Activated CD8-positive, alpha-beta T cell treated with anti-CD3 and anti-CD28 coated beads, Interleukin-2, amount 10 ng/mL, durations not matched to agents 7 days and 5 days (primary cell): Measurements from ENCODE around the gene PPM1H. TPM values are rescaled to one million over a fixed set of nuclear protein-coding genes. Genes with fewer than 3 reads are reported as not detected.
"Not testable (repeated sequence)": the region's sequence is repeated elsewhere in the genome, so short reads cannot be mapped to it uniquely, and the experiment has no call there.

Experiments used
- ATAC-seq: fragments of 150-1000 bp; cut with Tn5 transposase; one replicate; pipeline ENCODE4 v1.10.0; 2021; ENCODE audit warnings: moderate library complexity
- CTCF ChIA-PET: fragments of 350-600 bp; sonication (Branson Sonifier 250); formaldehyde crosslinking; loops from one replicate; lab custom pipeline; 2021; ENCODE audit warnings: antibody characterized with exemption; lab: Charles Lee
- POLR2A ChIA-PET: fragments of 350-600 bp; sonication (Branson Sonifier 250); formaldehyde crosslinking; loops from one replicate; lab custom pipeline; 2021; ENCODE audit warnings: antibody characterized with exemption; lab: Charles Lee
- DNase-seq: peaks from one replicate; pipeline ENCODE4 v3.0.0-alpha.2; 2020
- H3K27ac Mint-ChIP-seq: one replicate; pipeline ENCODE4 v1.8.0; 2021; ENCODE audit warnings: mild to moderate bottlenecking, mixed read lengths
- H3K27me3 Mint-ChIP-seq: one replicate; pipeline ENCODE4 v1.8.0; 2021; ENCODE audit warnings: low read depth, mixed read lengths
- H3K36me3 Mint-ChIP-seq: one replicate; pipeline ENCODE4 v1.8.0; 2021; ENCODE audit warnings: low read depth, mixed read lengths
- H3K4me1 Mint-ChIP-seq: one replicate; pipeline ENCODE4 v1.8.0; 2021; ENCODE audit warnings: low read depth, mixed read lengths
- H3K4me3 Mint-ChIP-seq: one replicate; pipeline ENCODE4 v1.8.0; 2021; ENCODE audit warnings: mild to moderate bottlenecking, mixed read lengths
- H3K9me3 Mint-ChIP-seq: one replicate; pipeline ENCODE4 v1.8.0; 2022; ENCODE audit warnings: mixed read lengths; ENCODE audit not compliant: insufficient read depth
- total RNA-seq, 2 experiments: library from RNA; stranded (reverse); gene quantifications; one replicate each; pipeline ENCODE4 v1.2.3, GENCODE V29; 2021

The PPM1H gene
- total RNA-seq, 2 experiments from 2014 or later: not detected

GRCh38 chr12:62731055-62731820 is 203.7 kb downstream of the PPM1H start:
- Mint-ChIP-seq H3K27me3 (peaks cover 16% of the 10 kb centered on the region), H3K4me3 (no peak overlapping the region), H3K4me1 (no peaks in the 10 kb centered on the region), H3K36me3 (no peaks in the 10 kb centered on the region), H3K27ac (no peak overlapping the region), H3K9me3 (no peaks in the 10 kb centered on the region)
- ChIA-PET POLR2A (interaction anchor here (1.2 kb wide), 1 partner anchor 129 kb away, joined by 3 read pairs; no protein-coding TSS in a partner anchor), CTCF (no interaction called here)
- no peak for DNase-seq
- no peak for ATAC-seq

GRCh38 chr12:62730649-62731048 is 204.3 kb downstream of the PPM1H start:
- POLR2A ChIA-PET: interaction anchor here (1.2 kb wide), 1 partner anchor 128 kb away, joined by 3 read pairs; no protein-coding TSS in a partner anchor
- peaks cover 16% of the 10 kb centered on the region for H3K27me3 Mint-ChIP-seq
- CTCF ChIA-PET: no interaction called here

GRCh38 chr12:62729579-62730544 is 205.1 kb downstream of the PPM1H start:
- H3K4me3 Mint-ChIP-seq, H3K9me3 Mint-ChIP-seq, H3K4me1 Mint-ChIP-seq, H3K36me3 Mint-ChIP-seq, ATAC-seq, DNase-seq, CTCF ChIA-PET, H3K27ac Mint-ChIP-seq: not testable (repeated sequence)
- POLR2A ChIA-PET: interaction anchor here (1.2 kb wide), 1 partner anchor 127 kb away, joined by 3 read pairs; no protein-coding TSS in a partner anchor
- peaks cover 16% of the 10 kb centered on the region for H3K27me3 Mint-ChIP-seq

More at GRCh38 chr12:62730649-62731048, 204.3 kb downstream of the PPM1H start:
- H3K4me1 Mint-ChIP-seq: no peaks in the 10 kb centered on the region
- H3K4me3 Mint-ChIP-seq: no peak overlapping the region
- no peaks in the 10 kb centered on the region for H3K36me3 Mint-ChIP-seq
- H3K9me3 Mint-ChIP-seq: no peaks in the 10 kb centered on the region
- H3K27ac Mint-ChIP-seq: no peak overlapping the region
- ATAC-seq: no peak
- no peak for DNase-seq

- H3K4me1 Mint-ChIP-seq: no peaks in the 10 kb centered on the region
- no peak overlapping the region for H3K27ac Mint-ChIP-seq
- H3K4me3 Mint-ChIP-seq: no peak overlapping the region
- POLR2A ChIA-PET: no interaction called here
- ATAC-seq (no peak), DNase-seq (no peak)
- H3K36me3 Mint-ChIP-seq: no peaks in the 10 kb centered on the region
- CTCF ChIA-PET: no interaction called here
- H3K27me3 Mint-ChIP-seq: peaks cover 16% of the 10 kb centered on the region
- no peaks in the 10 kb centered on the region for H3K9me3 Mint-ChIP-seq
These were observed 206.2 kb downstream of the PPM1H start for GRCh38 chr12:62728741-62729140.

GRCh38 chr12:62726471-62726980 is 208.4 kb downstream of the PPM1H start:
- ChIA-PET CTCF (no interaction called here), POLR2A (no interaction called here)
- H3K4me3 Mint-ChIP-seq: no peak overlapping the region
- no peak for ATAC-seq
- H3K27me3 Mint-ChIP-seq: peaks cover 12% of the 10 kb centered on the region
- H3K27ac Mint-ChIP-seq: no peak overlapping the region
- no peak for DNase-seq
- H3K9me3 Mint-ChIP-seq: no peaks in the 10 kb centered on the region
- H3K36me3 Mint-ChIP-seq: no peaks in the 10 kb centered on the region
- H3K4me1 Mint-ChIP-seq: no peaks in the 10 kb centered on the region

- no peaks in the 10 kb centered on the region for H3K36me3 Mint-ChIP-seq
- ATAC-seq: no peak
- ChIA-PET POLR2A (no interaction called here), CTCF (no interaction called here)
- H3K4me3 Mint-ChIP-seq: no peak overlapping the region
- H3K27me3 Mint-ChIP-seq: peaks cover 18% of the 10 kb centered on the region
- DNase-seq: no peak
- no peaks in the 10 kb centered on the region for H3K9me3 Mint-ChIP-seq
- no peak overlapping the region for H3K27ac Mint-ChIP-seq
- no peaks in the 10 kb centered on the region for H3K4me1 Mint-ChIP-seq
These were observed 209.2 kb downstream of the PPM1H start for GRCh38 chr12:62725781-62726180.

GRCh38 chr12:62724947-62725451 is 210.0 kb downstream of the PPM1H start:
- peaks cover 15% of the 10 kb centered on the region for H3K27me3 Mint-ChIP-seq
- no peaks in the 10 kb centered on the region for H3K36me3 Mint-ChIP-seq
- H3K9me3 Mint-ChIP-seq: no peaks in the 10 kb centered on the region
- POLR2A ChIA-PET: no interaction called here
- H3K27ac Mint-ChIP-seq: no peak overlapping the region
- no peaks in the 10 kb centered on the region for H3K4me1 Mint-ChIP-seq
- no peak for ATAC-seq
- DNase-seq: no peak
- CTCF ChIA-PET: no interaction called here
- H3K4me3 Mint-ChIP-seq: no peak overlapping the region

- Mint-ChIP-seq H3K4me1 (no peaks in the 10 kb centered on the region), H3K27ac (no peak overlapping the region), H3K4me3 (no peak overlapping the region), H3K36me3 (no peaks in the 10 kb centered on the region), H3K27me3 (peaks cover 11% of the 10 kb centered on the region), H3K9me3 (no peaks in the 10 kb centered on the region)
- ChIA-PET CTCF (no interaction called here), POLR2A (no interaction called here)
- no peak for DNase-seq
- ATAC-seq: no peak
These were observed 210.7 kb downstream of the PPM1H start for GRCh38 chr12:62724285-62724684.

- no peak for DNase-seq
- Mint-ChIP-seq H3K27ac (no peak overlapping the region), H3K9me3 (no peaks in the 10 kb centered on the region), H3K4me1 (no peaks in the 10 kb centered on the region), H3K27me3 (peaks cover 7% of the 10 kb centered on the region), H3K4me3 (no peak overlapping the region), H3K36me3 (no peaks in the 10 kb centered on the region)
- no peak for ATAC-seq
- ChIA-PET POLR2A (no interaction called here), CTCF (no interaction called here)
These were observed 211.8 kb downstream of the PPM1H start for GRCh38 chr12:62722971-62723680.

GRCh38 chr12:62720661-62721330 is 214.2 kb downstream of the PPM1H start:
- no peaks in the 10 kb centered on the region for H3K36me3 Mint-ChIP-seq
- H3K27me3 Mint-ChIP-seq: peaks cover 6% of the 10 kb centered on the region
- no peak for DNase-seq
- no peak overlapping the region for H3K27ac Mint-ChIP-seq
- ChIA-PET CTCF (interaction anchor here (1.8 kb wide), 1 partner anchor 92 kb away, joined by 4 read pairs; no protein-coding TSS in a partner anchor), POLR2A (no interaction called here)
- no peaks in the 10 kb centered on the region for H3K4me1 Mint-ChIP-seq
- ATAC-seq: no peak
- no peaks in the 10 kb centered on the region for H3K9me3 Mint-ChIP-seq
- H3K4me3 Mint-ChIP-seq: no peak overlapping the region

GRCh38 chr12:62720025-62720424 is 214.9 kb downstream of the PPM1H start:
- DNase-seq (no peak), ATAC-seq (no peak)
- Mint-ChIP-seq H3K4me3 (no peak overlapping the region), H3K36me3 (no peaks in the 10 kb centered on the region), H3K9me3 (no peaks in the 10 kb centered on the region), H3K27me3 (peaks cover 6% of the 10 kb centered on the region), H3K27ac (no peak overlapping the region), H3K4me1 (no peaks in the 10 kb centered on the region)
- CTCF ChIA-PET: interaction anchor here (1.8 kb wide), 1 partner anchor 93 kb away, joined by 4 read pairs; no protein-coding TSS in a partner anchor
- POLR2A ChIA-PET: no interaction called here
